Left renal cortex interstitium (tissue), 4 donors: ENCODE data around the gene OR1K1. TPM values are rescaled to one million over a fixed set of nuclear protein-coding genes. Genes with fewer than 3 reads are reported as not detected.
A peak's percentile ranks its signal among the peaks of the same experiment; 100 is the strongest.
"Not testable (repeated sequence)": the region's sequence is repeated elsewhere in the genome, so short reads cannot be mapped to it uniquely, and the experiment has no call there.

Experiments
- DNase-seq, 4 donors: peaks; one replicate each; pipeline ENCODE4 v3.0.0-alpha.2; 2013; ENCODE audit warnings: low read depth in 4 of 4, low spot score in 2 of 4, missing footprints in 1 of 4
- polyA plus RNA-seq, 4 donors: library from polyadenylated mRNA; unstranded; fragments of 120-200 nt; gene quantifications; one replicate each; pipeline ENCODE4 v1.2.1, GENCODE V29; 2013; ENCODE audit not compliant: insufficient read length in 4 of 4

OR1K1 gene
- polyA plus RNA-seq, 4 donors, result not detected

DNA sequence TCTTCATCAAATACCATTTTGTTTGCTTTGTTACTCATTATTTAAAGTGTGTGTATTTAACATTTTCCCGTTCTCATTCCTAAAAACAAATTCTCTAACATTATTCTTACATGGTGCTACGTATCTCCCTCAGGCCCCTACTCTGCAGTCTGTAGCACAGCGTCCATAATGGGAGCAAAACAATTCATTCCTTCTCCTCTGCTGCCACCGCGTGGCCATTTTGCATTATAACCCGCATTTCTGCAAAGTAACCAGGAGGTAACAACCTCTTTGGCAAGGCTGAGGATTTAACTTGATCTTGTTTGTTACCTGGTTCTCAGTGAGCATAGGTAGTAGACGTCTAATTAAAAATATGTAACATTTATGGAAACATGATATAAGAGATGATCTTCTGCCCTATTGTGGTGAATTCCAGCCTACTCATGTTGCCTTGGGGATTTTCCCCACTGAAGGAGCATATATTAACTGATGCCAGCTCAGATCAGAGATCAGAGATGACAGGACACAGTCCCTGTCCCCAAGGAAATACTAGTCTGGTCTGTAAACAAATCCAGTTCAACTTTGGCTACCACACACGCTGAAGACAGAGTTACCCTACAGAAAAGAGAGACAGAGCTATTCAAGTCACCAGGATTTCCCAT is 10.5 kb downstream of the OR1K1 start:
- DNase-seq, result peak; percentile 34 to 74 (median 50)

GRCh38 chr9:122812736-122813135 is 12.8 kb downstream of the OR1K1 start:
- no peak for DNase-seq

DNA sequence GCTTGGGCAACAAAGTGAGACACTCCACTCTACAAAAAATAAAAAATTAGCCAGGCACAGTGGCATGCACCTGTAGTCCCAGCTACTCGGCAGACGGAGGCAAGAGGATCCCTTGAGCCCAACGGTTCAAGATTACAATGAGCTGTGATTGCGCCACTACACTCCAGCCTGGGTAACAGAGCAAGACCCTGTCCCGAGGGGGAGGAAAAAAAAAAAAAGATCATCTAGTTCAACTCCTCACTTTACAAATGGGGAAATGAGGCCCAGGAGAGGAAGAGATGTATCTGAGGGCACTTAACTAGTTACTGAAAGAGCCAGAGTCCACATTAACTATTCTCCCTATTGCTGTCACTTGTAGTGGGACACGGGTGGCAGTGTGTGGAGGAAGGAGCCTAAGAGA is 14.6 kb downstream of the OR1K1 start:
- DNase-seq, result no peak

DNA sequence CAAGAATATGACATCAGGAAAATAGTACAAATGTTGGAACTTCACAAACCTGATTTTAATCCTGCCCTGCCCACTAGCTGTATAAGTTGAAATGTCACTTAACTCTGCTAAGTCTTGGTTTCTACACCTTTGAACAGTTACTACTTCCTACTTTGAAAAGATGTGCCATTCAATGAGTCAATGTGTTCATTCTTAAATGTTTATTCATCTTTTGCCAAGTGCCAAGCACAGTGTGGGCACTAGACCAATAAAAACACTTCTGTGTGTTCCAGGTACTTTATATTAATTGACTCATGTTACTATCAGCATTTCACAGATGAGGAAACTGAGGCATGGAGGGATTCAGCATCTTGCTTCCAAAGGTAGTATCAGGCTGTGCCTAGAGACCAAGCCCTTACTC is 15.6 kb downstream of the OR1K1 start:
- DNase-seq, result no peak

DNA sequence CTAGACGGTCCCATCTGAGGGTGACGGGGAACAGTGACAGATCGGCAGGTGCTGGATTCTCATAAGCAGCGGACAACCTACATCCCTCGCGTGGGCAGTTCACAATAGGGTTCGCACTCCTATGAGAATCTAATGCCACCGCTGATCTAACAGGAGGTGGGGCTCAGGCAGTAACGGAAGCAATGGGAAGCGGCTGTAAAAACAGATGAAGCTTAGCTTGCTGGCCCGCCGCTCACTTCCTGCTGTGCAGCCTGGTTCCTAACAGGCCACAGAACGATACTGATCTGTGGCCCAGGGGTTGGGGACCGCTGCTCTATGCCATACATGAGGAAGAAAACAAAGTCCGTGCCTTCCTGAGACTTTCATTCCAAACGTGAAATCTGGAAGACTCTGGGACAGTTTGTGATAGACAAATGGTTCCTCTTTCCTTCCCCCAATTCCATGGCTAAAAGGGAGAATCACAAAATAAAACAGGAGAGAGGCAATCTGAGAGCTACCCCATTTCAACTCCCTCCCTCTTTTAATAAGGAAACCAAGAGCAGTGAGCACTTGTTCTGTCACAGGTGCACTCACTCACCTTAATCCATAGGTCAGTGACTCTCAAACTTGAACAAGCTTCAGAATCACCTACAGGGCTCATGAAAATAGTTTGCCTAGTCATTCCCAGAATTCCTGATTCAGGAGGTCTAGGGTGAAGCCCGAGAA is 16.4 kb downstream of the OR1K1 start:
- peak in 1 of 4 donors; percentile 15 for DNase-seq

GRCh38 chr9:122819326-122819725 is 19.4 kb downstream of the OR1K1 start:
- DNase-seq, result no peak

GRCh38 chr9:122819791-122820489 is 20.0 kb downstream of the OR1K1 start:
- no peak for DNase-seq

DNA sequence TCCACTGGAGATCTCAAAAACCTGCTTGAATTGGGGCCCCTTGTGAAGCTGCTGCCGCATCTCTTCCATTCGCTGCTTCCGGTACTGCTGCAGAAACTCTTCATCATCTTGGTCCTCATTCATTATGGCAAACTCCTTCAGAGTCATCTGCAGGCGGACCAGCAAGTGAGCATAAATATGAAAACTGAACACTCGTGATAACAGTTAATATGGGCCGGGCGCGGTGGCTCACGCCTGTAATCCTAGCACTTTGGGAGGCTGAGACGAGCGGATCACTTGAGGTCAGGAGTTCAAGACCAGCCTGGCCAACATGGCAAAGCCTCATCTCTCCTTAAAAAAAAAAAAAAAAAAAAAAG is 20.5 kb downstream of the OR1K1 start:
- DNase-seq, result no peak

DNA sequence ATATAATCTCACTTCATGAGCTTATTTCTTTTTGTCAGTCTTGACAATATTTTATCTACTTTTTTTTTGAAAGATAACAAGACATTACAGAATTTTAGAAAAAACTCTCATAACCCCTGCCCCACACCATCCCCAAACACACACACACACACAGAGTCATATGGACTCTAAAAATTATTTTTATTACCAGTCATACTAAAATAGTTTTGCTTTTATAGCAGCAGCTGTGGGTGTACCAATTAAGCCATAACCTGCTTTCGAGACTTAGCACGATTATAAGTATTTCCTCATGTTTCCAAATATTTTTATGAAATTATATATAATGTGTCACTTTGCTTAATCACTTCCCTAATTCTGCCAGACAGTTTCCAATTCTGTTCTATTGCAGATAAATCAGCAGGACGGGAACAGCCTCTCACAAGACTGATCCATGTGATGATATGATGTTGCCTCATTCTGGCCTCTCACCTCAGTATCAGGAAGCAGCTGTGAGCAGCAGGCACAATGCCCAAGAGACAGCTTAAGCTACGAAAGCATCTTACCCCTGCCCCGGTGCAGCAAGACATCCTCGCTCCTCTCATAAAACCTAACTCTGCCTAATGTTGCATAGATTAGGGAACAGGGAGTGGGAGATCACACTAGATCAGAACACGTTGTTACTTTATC is 21.5 kb downstream of the OR1K1 start:
- no peak for DNase-seq

GRCh38 chr9:122822056-122822455 is 22.1 kb downstream of the OR1K1 start:
- no peak for DNase-seq

GRCh38 chr9:122822938-122823337 is 23.0 kb downstream of the OR1K1 start:
- DNase-seq, result no peak

DNA sequence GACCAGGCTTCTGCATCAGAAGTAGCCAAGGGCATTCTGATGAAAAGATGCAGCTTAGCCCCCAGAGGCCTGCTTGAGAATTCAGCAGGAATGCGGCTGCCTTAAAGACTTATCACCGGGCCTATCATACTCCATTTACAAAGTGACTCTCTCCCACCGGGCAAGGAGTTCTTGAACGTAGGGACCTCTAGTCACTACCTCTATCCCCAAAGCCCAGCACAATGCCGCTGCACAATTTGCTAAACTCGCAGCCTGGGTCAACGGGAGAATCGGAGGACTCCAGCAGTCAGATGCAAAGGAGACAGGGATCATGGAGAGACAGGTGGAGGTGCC is 27.8 kb downstream of the OR1K1 start:
- peak in 1 of 4 donors; percentile 58 for DNase-seq

- not testable (repeated sequence) for DNase-seq
Measured at GRCh38 chr9:122828965-122829284, 29.0 kb downstream of the OR1K1 start.

- DNase-seq, result no peak
Measured at GRCh38 chr9:122832194-122832593, 32.3 kb downstream of the OR1K1 start.

DNA sequence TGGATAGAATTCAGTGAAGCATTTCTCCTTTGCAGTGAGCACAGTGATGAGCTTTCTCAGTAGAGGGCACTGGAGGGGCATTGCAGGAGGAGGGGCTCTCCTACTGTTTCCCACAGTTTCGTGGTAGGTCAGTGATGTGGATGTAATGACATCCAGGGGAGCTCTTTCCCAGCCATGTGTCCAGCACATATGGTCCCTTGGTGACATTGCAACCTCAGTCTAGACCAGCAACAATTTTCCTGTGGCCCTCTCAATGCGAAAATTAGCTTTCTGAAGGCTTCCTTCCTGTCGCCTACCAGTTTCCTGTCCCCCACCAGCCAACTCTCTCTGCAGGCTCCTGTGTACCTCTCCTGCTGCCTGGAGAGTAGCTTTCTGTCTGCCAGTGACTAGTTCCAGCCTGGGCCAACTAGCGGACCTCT is 35.4 kb downstream of the OR1K1 start:
- DNase-seq, result no peak

- DNase-seq, result no peak
Measured at GRCh38 chr9:122837266-122837850, 37.4 kb downstream of the OR1K1 start.

DNA sequence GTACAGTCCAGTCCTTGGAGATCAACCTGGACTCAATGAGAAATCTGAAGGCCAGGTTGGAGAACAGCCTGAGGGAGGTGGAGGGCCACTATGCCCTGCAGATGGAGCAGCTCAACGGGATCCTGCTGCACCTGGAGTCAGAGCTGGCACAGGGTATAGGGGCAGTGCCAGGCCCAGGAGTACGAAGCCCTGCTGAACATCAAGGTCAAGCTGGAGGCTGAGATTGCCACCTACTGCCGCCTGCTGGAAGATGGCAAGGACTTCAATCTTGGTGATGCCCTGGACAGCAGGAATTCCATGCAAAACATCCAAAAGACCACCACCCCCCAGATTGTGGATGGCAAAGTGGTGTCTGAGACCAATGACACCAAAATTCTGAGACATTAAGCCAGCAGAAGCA is 38.5 kb downstream of the OR1K1 start:
- not testable (repeated sequence) for DNase-seq

- no peak for DNase-seq
Measured at GRCh38 chr9:122841501-122841900, 41.6 kb downstream of the OR1K1 start.

- no peak for DNase-seq
Measured at GRCh38 chr9:122844137-122844536, 44.2 kb downstream of the OR1K1 start.

DNA sequence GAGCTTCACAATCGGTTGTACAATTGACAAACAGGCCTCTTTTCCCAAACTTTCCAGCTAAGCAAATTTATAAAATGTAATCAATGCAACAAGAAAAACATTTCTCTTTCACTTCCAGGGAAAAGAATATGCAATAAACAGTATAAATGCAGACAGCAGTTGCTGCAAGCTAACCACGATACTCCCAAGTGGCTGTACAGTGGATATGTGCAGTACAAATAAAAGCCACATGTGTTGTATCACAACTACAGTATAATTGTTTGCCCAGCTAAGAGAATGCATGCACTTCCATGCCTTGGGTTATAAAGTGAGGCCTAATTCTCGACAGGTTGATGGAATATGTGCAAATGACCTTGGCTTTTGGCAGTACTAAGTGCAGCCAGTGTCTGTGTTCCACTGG is 45.2 kb downstream of the OR1K1 start:
- no peak for DNase-seq

DNA sequence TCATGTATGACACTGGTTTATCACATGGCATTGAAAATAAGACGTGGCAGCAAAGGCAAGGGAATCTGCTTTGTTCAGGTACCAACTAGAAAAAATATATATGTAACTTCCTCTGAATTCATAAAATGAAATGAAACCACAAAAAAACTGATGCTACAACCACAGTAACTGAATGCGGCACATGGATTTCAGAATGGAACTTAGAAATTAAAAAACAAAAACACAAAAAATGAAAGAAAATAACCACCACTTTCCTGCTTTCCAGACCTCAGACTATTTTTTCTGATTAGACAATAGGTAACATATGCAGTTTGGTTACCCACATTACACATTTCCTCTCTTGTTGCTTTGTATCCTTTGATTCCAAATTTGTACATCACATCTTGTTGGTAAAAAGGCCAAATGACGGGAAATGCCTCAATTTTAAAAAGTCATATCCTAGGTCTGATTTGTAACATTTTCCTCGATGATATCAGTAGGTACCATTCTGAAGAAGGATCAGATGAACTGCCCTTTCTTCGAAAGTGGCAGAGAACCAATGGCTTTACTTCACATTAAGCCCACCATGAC is 46.5 kb downstream of the OR1K1 start:
- no peak for DNase-seq
